Fibroblast of lung (primary cell): ENCODE data around the gene C17orf67. TPM values are rescaled to one million over a fixed set of nuclear protein-coding genes. Genes with fewer than 3 reads are reported as not detected.

Experiments used
- DNase-seq, 2 donors: peaks; one replicate each; pipeline versions ENCODE4 v3.0.0 to v3.0.0-alpha.2; 2010; ENCODE audit warnings: low read depth in 2 of 2
- H2AFZ ChIP-seq: 2 replicates; pipeline ENCODE4 v1.5.1; 2012; ENCODE audit warnings: low read length, control low read depth, inconsistent platforms
- H3K27ac ChIP-seq: 2 replicates; pipeline ENCODE4 v1.5.1; 2011; ENCODE audit warnings: low read length, control low read depth; ENCODE audit not compliant: insufficient read depth
- H3K27me3 ChIP-seq: 2 replicates; pipeline ENCODE4 v1.5.1; 2011; ENCODE audit warnings: mild to moderate bottlenecking, low read length; ENCODE audit not compliant: control insufficient read depth, insufficient read depth
- H3K36me3 ChIP-seq: 2 replicates; pipeline ENCODE4 v1.5.1; 2011; ENCODE audit warnings: low read length; ENCODE audit not compliant: control insufficient read depth, insufficient read depth
- H3K4me1 ChIP-seq: 2 replicates; pipeline ENCODE4 v1.5.1; 2011; ENCODE audit warnings: low read length; ENCODE audit not compliant: control insufficient read depth, insufficient read depth; ENCODE audit errors: extremely low read depth
- H3K4me2 ChIP-seq: 2 replicates; pipeline ENCODE4 v1.5.1; 2011; ENCODE audit warnings: low read length, control low read depth; ENCODE audit not compliant: insufficient read depth; ENCODE audit errors: extremely low read depth
- H3K4me3 ChIP-seq, 4 experiments: fragments of 200-600 bp in 1 of 4; sonication (generic) in 1 of 4; replicated peaks in 1 of 4; 2 replicates each; pipeline ENCODE4 v1.5.1; 2011 to 2016; ENCODE audit warnings: low read length in 4 of 4, low read depth in 3 of 4, mild to moderate bottlenecking in 3 of 4, control low read depth in 2 of 4, inconsistent platforms in 1 of 4, mixed read lengths in 1 of 4; ENCODE audit not compliant: insufficient read depth in 1 of 4; ENCODE audit errors: control extremely low read depth in 1 of 4
- H3K79me2 ChIP-seq: 2 replicates; pipeline ENCODE4 v1.5.1; 2012; ENCODE audit warnings: mild to moderate bottlenecking, low read length, inconsistent platforms; ENCODE audit not compliant: control insufficient read depth, insufficient read depth
- H3K9ac ChIP-seq: 2 replicates; pipeline ENCODE4 v1.5.1; 2011; ENCODE audit warnings: mild to moderate bottlenecking, low read length, control low read depth; ENCODE audit not compliant: insufficient read depth
- H3K9me3 ChIP-seq: 2 replicates; pipeline ENCODE4 v1.5.1; 2012; ENCODE audit warnings: low read depth, low read length; ENCODE audit not compliant: control insufficient read depth, insufficient read depth
- H4K20me1 ChIP-seq: 2 replicates; pipeline ENCODE4 v1.5.1; 2011; ENCODE audit warnings: low read length; ENCODE audit not compliant: control insufficient read depth, insufficient read depth; ENCODE audit errors: extremely low read depth
- CTCF ChIP-seq, 2 donors: IDR thresholded peaks in 1 of 2; conservative IDR thresholded peaks in 1 of 2; 1 replicate in 1 of 2; 2 replicates in 1 of 2; pipeline ENCODE4 v1.5.1; 2011 to 2012; ENCODE audit warnings: low read length in 2 of 2, control low read depth in 1 of 2, inconsistent platforms in 1 of 2, low read depth in 1 of 2, mild to moderate bottlenecking in 1 of 2
- EZH2 ChIP-seq: IDR thresholded peaks from 2 replicates; pipeline ENCODE4 v1.5.1; 2012; ENCODE audit warnings: low read length, control low read depth, mild to moderate bottlenecking; ENCODE audit errors: missing control alignments
- polyA plus RNA-seq, 2 donors: library from polyadenylated mRNA; depleted of rRNA in 1 of 2; stranded (reverse) in 1 of 2; unstranded in 1 of 2; fragments of >200 nt; gene quantifications; 2 replicates each; pipeline ENCODE4 v1.2.1, GENCODE V29; 2011 to 2012; ENCODE audit warnings: missing spikeins in 1 of 2
- total RNA-seq: library from RNA; depleted of rRNA; stranded (reverse); fragments of >200 nt; gene quantifications from 2 replicates; pipeline ENCODE4 v1.2.1, GENCODE V29; 2014

C17orf67 gene
- total and polyA plus RNA-seq, 2 donors (not counting 1 experiment from before 2014, with no cell fraction given), result 0.45 to 1.7 TPM

DNA sequence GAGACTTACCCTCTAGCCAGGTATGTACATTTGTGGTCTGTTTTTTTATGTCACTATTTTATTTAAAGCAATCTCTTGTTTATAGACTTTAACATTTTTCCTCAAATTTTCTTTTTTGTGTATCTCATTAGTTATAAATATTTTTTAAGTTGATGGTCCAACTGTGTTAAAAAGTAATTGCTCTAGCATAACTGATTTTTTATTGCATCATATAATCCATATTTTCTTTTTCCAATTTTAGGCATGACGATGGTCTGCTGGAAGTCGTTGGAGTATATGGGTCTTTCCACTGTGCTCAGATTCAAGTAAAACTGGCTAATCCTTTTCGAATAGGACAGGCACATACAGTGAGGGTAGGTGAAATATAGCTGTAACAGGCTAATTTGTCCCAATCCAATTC, 28.2 kb upstream of the C17orf67 start:
- H3K27me3 ChIP-seq, result no peaks in the 10 kb centered on the region
- no peaks in the 10 kb centered on the region for H3K79me2 ChIP-seq
- no peaks in the 10 kb centered on the region for H3K4me1 ChIP-seq
- TF ChIP-seq CTCF (conservative IDR thresholded peaks at IDR 0.05 in 1 of 2, IDR thresholded peaks at IDR 0.05 in 1 of 2; ENCODE audit: low read depth in 1 of 2, low read length in 2 of 2) (no peak), EZH2 (no peak)
- no peak overlapping the region for H3K4me2 ChIP-seq
- no peak for DNase-seq
- no peak overlapping the region for H2AFZ ChIP-seq
- no peak overlapping the region for H3K27ac ChIP-seq
- no peak overlapping the region for H3K9ac ChIP-seq
- no peak overlapping the region for H3K4me3 ChIP-seq
- H3K9me3 ChIP-seq, result no peaks in the 10 kb centered on the region
- peaks cover 2% of the 10 kb centered on the region for H3K36me3 ChIP-seq
- no peaks in the 10 kb centered on the region for H4K20me1 ChIP-seq

DNA sequence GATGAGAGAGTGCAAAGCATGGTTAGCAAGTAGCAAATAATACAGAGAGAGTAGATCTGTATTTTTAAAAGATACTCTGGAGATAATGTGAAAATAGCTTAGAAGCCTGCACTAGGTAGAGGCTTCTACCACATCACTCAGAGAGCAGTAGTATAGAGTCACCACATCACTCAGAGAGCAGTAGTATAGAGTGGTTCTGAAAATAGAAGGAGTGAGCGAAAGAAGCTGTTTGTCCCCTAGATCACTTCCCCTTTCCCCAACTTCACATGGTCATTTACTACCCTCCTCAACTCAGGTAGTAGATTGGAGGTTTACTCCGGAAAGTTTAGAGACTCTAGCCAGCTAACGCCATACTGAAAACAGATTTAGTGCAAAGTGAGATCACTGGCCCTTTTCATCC, 17.3 kb upstream of the C17orf67 start:
- no peaks in the 10 kb centered on the region for H4K20me1 ChIP-seq
- H3K9me3 ChIP-seq, result no peaks in the 10 kb centered on the region
- H3K4me1 ChIP-seq, result no peaks in the 10 kb centered on the region
- H2AFZ ChIP-seq, result no peak overlapping the region
- no peak for DNase-seq
- no peak overlapping the region for H3K27ac ChIP-seq
- TF ChIP-seq EZH2 (no peak), CTCF (conservative IDR thresholded peaks at IDR 0.05 in 1 of 2, IDR thresholded peaks at IDR 0.05 in 1 of 2; ENCODE audit: low read depth in 1 of 2, low read length in 2 of 2) (no peak)
- H3K79me2 ChIP-seq, result no peaks in the 10 kb centered on the region
- no peaks in the 10 kb centered on the region for H3K27me3 ChIP-seq
- peaks cover 5% of the 10 kb centered on the region for H3K36me3 ChIP-seq
- H3K4me2 ChIP-seq, result no peak overlapping the region
- no peak overlapping the region for H3K9ac ChIP-seq
- no peak overlapping the region for H3K4me3 ChIP-seq

GRCh38 chr17:56850591-56850990, 16.9 kb upstream of the C17orf67 start:
- Histone ChIP-seq H2AFZ (no peak overlapping the region), H4K20me1 (no peaks in the 10 kb centered on the region), H3K9me3 (no peaks in the 10 kb centered on the region), H3K4me3 (no peak overlapping the region), H3K4me2 (no peak overlapping the region), H3K27ac (no peak overlapping the region), H3K9ac (no peak overlapping the region), H3K36me3 (peaks cover 5% of the 10 kb centered on the region), H3K4me1 (no peaks in the 10 kb centered on the region), H3K27me3 (no peaks in the 10 kb centered on the region), H3K79me2 (no peaks in the 10 kb centered on the region)
- TF ChIP-seq CTCF (conservative IDR thresholded peaks at IDR 0.05 in 1 of 2, IDR thresholded peaks at IDR 0.05 in 1 of 2; ENCODE audit: low read depth in 1 of 2, low read length in 2 of 2) (no peak), EZH2 (no peak)
- DNase-seq, result no peak
